ENCODE results near the gene NTSR2. TPM values are rescaled to one million over a fixed set of nuclear protein-coding genes. Genes with fewer than 3 reads are reported as not detected.
"Not testable (repeated sequence)": the region's sequence is repeated elsewhere in the genome, so short reads cannot be mapped to it uniquely, and the experiment has no call there.

The NTSR2 gene
- total and polyA plus RNA-seq, 4 donors = not detected

GRCh38 chr2:11661891-11662435 lies 8.0 kb downstream of the NTSR2 start:
- no peak overlapping the region for H3K9ac ChIP-seq (ENCODE audit: low read depth in 1 of 2, low read length in 2 of 2)
- no peaks in the 10 kb centered on the region for H3K36me3 ChIP-seq (ENCODE audit: control insufficient read depth in 4 of 4, insufficient read depth in 3 of 4, low read depth in 1 of 4, low read length in 3 of 4)
- no peak overlapping the region for H3K27ac ChIP-seq (ENCODE audit: low read depth in 1 of 2, low read length in 2 of 2)
- no peak overlapping the region for H3K4me3 ChIP-seq (ENCODE audit: low read depth in 1 of 3, low read length in 3 of 3)
- peaks cover 0 to 3% (median 2%) of the 10 kb centered on the region in 4 donors for H3K9me3 ChIP-seq (ENCODE audit: control insufficient read depth in 4 of 4, low read length in 3 of 4)
- 86% methylated on average over 18 of the region's 18 CpGs for WGBS
- TF ChIP-seq GABPA (IDR thresholded peaks at IDR 0.05 in 1 of 2, conservative IDR thresholded peaks at IDR 0.05 in 1 of 2) (no peak), YY1 (IDR thresholded peaks at IDR 0.05) (no peak)
- no peaks in the 10 kb centered on the region for H3K4me1 ChIP-seq (ENCODE audit: control insufficient read depth in 4 of 4, insufficient read depth in 4 of 4, low read length in 3 of 4)
- H3K27me3 ChIP-seq (ENCODE audit: control insufficient read depth in 4 of 4, insufficient read depth in 4 of 4, low read length in 3 of 4) = no peaks in the 10 kb centered on the region
- DNase-seq (ENCODE audit: low spot score) = no peak

- not testable (repeated sequence) for H3K4me3 ChIP-seq (ENCODE audit: low read depth in 1 of 3, low read length in 3 of 3); H3K4me1 ChIP-seq (ENCODE audit: control insufficient read depth in 4 of 4, insufficient read depth in 4 of 4, low read length in 3 of 4); DNase-seq (ENCODE audit: low spot score); H3K27ac ChIP-seq (ENCODE audit: low read depth in 1 of 2, low read length in 2 of 2); H3K36me3 ChIP-seq (ENCODE audit: control insufficient read depth in 4 of 4, insufficient read depth in 3 of 4, low read depth in 1 of 4, low read length in 3 of 4); H3K9me3 ChIP-seq (ENCODE audit: control insufficient read depth in 4 of 4, low read length in 3 of 4); H3K9ac ChIP-seq (ENCODE audit: low read depth in 1 of 2, low read length in 2 of 2); H3K27me3 ChIP-seq (ENCODE audit: control insufficient read depth in 4 of 4, insufficient read depth in 4 of 4, low read length in 3 of 4)
- 89% methylated on average over 2 of the region's 2 CpGs for WGBS
Observed at GRCh38 chr2:11660396-11660795, 9.6 kb downstream of the NTSR2 start.

- no peaks in the 10 kb centered on the region for H3K27me3 ChIP-seq (ENCODE audit: control insufficient read depth in 4 of 4, insufficient read depth in 4 of 4, low read length in 3 of 4)
- H3K9me3 ChIP-seq (ENCODE audit: control insufficient read depth in 4 of 4, low read length in 3 of 4) = peaks cover 0 to 3% (median 2%) of the 10 kb centered on the region in 4 donors
- H3K27ac ChIP-seq (ENCODE audit: low read depth in 1 of 2, low read length in 2 of 2) = no peak overlapping the region
- H3K9ac ChIP-seq (ENCODE audit: low read depth in 1 of 2, low read length in 2 of 2) = no peak overlapping the region
- no peak overlapping the region for H3K4me3 ChIP-seq (ENCODE audit: low read depth in 1 of 3, low read length in 3 of 3)
- WGBS = 92% methylated on average over 10 of the region's 10 CpGs
- no peaks in the 10 kb centered on the region for H3K36me3 ChIP-seq (ENCODE audit: control insufficient read depth in 4 of 4, insufficient read depth in 3 of 4, low read depth in 1 of 4, low read length in 3 of 4)
- DNase-seq (ENCODE audit: low spot score) = no peak
- TF ChIP-seq GABPA (IDR thresholded peaks at IDR 0.05 in 1 of 2, conservative IDR thresholded peaks at IDR 0.05 in 1 of 2) (no peak), YY1 (IDR thresholded peaks at IDR 0.05) (no peak), JUND (IDR thresholded peaks at IDR 0.05) (no peak), RXRA (IDR thresholded peaks at IDR 0.05) (no peak)
- TF ChIP-seq, protein P1, sequence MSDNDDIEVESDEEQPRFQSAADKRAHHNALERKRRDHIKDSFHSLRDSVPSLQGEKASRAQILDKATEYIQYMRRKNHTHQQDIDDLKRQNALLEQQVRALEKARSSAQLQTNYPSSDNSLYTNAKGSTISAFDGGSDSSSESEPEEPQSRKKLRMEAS (IDR thresholded peaks at IDR 0.05) = no peak
- TF ChIP-seq, protein P2, sequence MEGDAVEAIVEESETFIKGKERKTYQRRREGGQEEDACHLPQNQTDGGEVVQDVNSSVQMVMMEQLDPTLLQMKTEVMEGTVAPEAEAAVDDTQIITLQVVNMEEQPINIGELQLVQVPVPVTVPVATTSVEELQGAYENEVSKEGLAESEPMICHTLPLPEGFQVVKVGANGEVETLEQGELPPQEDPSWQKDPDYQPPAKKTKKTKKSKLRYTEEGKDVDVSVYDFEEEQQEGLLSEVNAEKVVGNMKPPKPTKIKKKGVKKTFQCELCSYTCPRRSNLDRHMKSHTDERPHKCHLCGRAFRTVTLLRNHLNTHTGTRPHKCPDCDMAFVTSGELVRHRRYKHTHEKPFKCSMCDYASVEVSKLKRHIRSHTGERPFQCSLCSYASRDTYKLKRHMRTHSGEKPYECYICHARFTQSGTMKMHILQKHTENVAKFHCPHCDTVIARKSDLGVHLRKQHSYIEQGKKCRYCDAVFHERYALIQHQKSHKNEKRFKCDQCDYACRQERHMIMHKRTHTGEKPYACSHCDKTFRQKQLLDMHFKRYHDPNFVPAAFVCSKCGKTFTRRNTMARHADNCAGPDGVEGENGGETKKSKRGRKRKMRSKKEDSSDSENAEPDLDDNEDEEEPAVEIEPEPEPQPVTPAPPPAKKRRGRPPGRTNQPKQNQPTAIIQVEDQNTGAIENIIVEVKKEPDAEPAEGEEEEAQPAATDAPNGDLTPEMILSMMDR (IDR thresholded peaks at IDR 0.05; ENCODE audit: low read depth, low read length, missing input control) = no peak
- H3K4me1 ChIP-seq (ENCODE audit: control insufficient read depth in 4 of 4, insufficient read depth in 4 of 4, low read length in 3 of 4) = no peaks in the 10 kb centered on the region
Observed at GRCh38 chr2:11659851-11660250, 10.1 kb downstream of the NTSR2 start.

GRCh38 chr2:11659115-11659475 lies 10.9 kb downstream of the NTSR2 start:
- WGBS = 83% methylated on average over 11 of the region's 11 CpGs
- no peak for DNase-seq (ENCODE audit: low spot score)
- no peak overlapping the region for H3K9ac ChIP-seq (ENCODE audit: low read depth in 1 of 2, low read length in 2 of 2)
- no peak for TF ChIP-seq HNF4G (IDR thresholded peaks at IDR 0.05)
- no peak for TF ChIP-seq EGR1 (IDR thresholded peaks at IDR 0.05; ENCODE audit: low read depth in 2 of 2)
- TF ChIP-seq ATF3 (IDR thresholded peaks at IDR 0.05) = no peak
- TF ChIP-seq REST (IDR thresholded peaks at IDR 0.05) = no peak
- TF ChIP-seq, protein P2 (IDR thresholded peaks at IDR 0.05; ENCODE audit: low read depth, low read length, missing input control) = no peak
- TF ChIP-seq RAD21 (IDR thresholded peaks at IDR 0.05) = no peak
- no peak for TF ChIP-seq FOXA2 (IDR thresholded peaks at IDR 0.05)
- TF ChIP-seq HNF4A (conservative IDR thresholded peaks at IDR 0.05) = no peak
- TF ChIP-seq TAF1 (conservative IDR thresholded peaks at IDR 0.05) = no peak

More at GRCh38 chr2:11659115-11659475, 10.9 kb downstream of the NTSR2 start:
- H3K9me3 ChIP-seq (ENCODE audit: control insufficient read depth in 4 of 4, low read length in 3 of 4) = peaks cover 0 to 3% (median 2%) of the 10 kb centered on the region in 4 donors
- H3K4me3 ChIP-seq (ENCODE audit: low read depth in 1 of 3, low read length in 3 of 3) = no peak overlapping the region
- H3K27ac ChIP-seq (ENCODE audit: low read depth in 1 of 2, low read length in 2 of 2) = no peak overlapping the region
- no peaks in the 10 kb centered on the region for H3K4me1 ChIP-seq (ENCODE audit: control insufficient read depth in 4 of 4, insufficient read depth in 4 of 4, low read length in 3 of 4)
- no peaks in the 10 kb centered on the region for H3K27me3 ChIP-seq (ENCODE audit: control insufficient read depth in 4 of 4, insufficient read depth in 4 of 4, low read length in 3 of 4)
- no peaks in the 10 kb centered on the region for H3K36me3 ChIP-seq (ENCODE audit: control insufficient read depth in 4 of 4, insufficient read depth in 3 of 4, low read depth in 1 of 4, low read length in 3 of 4)
